Karpas-422 (cell line): ENCODE results near the gene IFTAP. TPM values are rescaled to one million over a fixed set of nuclear protein-coding genes. Genes with fewer than 3 reads are reported as not detected.
"Not testable (repeated sequence)": the region's sequence is repeated elsewhere in the genome, so short reads cannot be mapped to it uniquely, and the experiment has no call there.

Experiments used
- DNase-seq: peaks from one replicate; pipeline ENCODE4 v3.0.0-alpha.2; 2015
- H2AFZ ChIP-seq: fragments of 200-600 bp; sonication (generic); 2 replicates; pipeline ENCODE4 v1.6.1; 2014; ENCODE audit warnings: antibody characterized with exemption, low read length, mixed read lengths
- H3K27ac ChIP-seq: fragments of 200-600 bp; sonication (generic); 2 replicates; pipeline ENCODE4 v1.5.1; 2014; ENCODE audit warnings: mild to moderate bottlenecking, low read length, moderate library complexity
- H3K27me3 ChIP-seq: fragments of 200-600 bp; sonication (generic); 2 replicates; pipeline ENCODE4 v1.6.1; 2014; ENCODE audit warnings: low read length, mixed read lengths
- H3K36me3 ChIP-seq: fragments of 200-600 bp; sonication (generic); 2 replicates; pipeline ENCODE4 v1.6.1; 2014; ENCODE audit warnings: low read length, mixed read lengths; ENCODE audit not compliant: insufficient read depth
- H3K4me1 ChIP-seq: fragments of 200-600 bp; sonication (generic); 2 replicates; pipeline ENCODE4 v1.6.1; 2014; ENCODE audit warnings: mild to moderate bottlenecking, low read length, mixed read lengths
- H3K4me2 ChIP-seq: fragments of 200-600 bp; sonication (generic); 2 replicates; pipeline ENCODE4 v1.6.1; 2014; ENCODE audit warnings: low read length, low read depth, mild to moderate bottlenecking; ENCODE audit not compliant: poor library complexity, severe bottlenecking
- H3K4me3 ChIP-seq: fragments of 200-600 bp; sonication (generic); 2 replicates; pipeline ENCODE4 v1.5.1; 2014; ENCODE audit warnings: mild to moderate bottlenecking, antibody characterized with exemption, low read length, mixed read lengths
- H3K79me2 ChIP-seq: fragments of 200-600 bp; sonication (generic); 2 replicates; pipeline ENCODE4 v1.6.1; 2014; ENCODE audit warnings: mild to moderate bottlenecking, low read length, mixed read lengths
- H3K9ac ChIP-seq: fragments of 200-600 bp; sonication (generic); 2 replicates; pipeline ENCODE4 v1.6.0; 2014; ENCODE audit warnings: low read length
- H3K9me2 ChIP-seq: fragments of 200-600 bp; sonication (generic), shearing (Covaris generic); replicated peaks from 2 replicates; pipeline ENCODE4 v1.6.0; 2014; ENCODE audit warnings: mild to moderate bottlenecking, low read length, moderate library complexity; ENCODE audit not compliant: insufficient read depth
- H3K9me3 ChIP-seq: fragments of 300-700, 200-600 bp; sonication (generic); 2 replicates; pipeline ENCODE4 v1.6.1; 2014; ENCODE audit warnings: low read length, mixed read lengths
- H4K20me1 ChIP-seq: fragments of 200-600 bp; sonication (generic); 2 replicates; pipeline ENCODE4 v1.6.1; 2014; ENCODE audit warnings: mild to moderate bottlenecking, antibody characterized with exemption, low read length, low read depth; ENCODE audit not compliant: insufficient read depth
- total RNA-seq: library from RNA; depleted of rRNA; stranded (reverse); fragments of >200 nt; shearing (Covaris generic); gene quantifications from 2 replicates; pipeline ENCODE4 v1.2.3, GENCODE V29; 2014; ENCODE audit warnings: low replicate concordance

Gene IFTAP
- total RNA-seq, 1 experiment from 2014 or later = not detected

GRCh38 chr11:36631774-36632173 lies 37.5 kb downstream of the IFTAP start:
- Histone ChIP-seq H3K9me3 (no peaks in the 10 kb centered on the region), H3K79me2 (no peaks in the 10 kb centered on the region), H3K4me2 (no peak overlapping the region), H4K20me1 (no peaks in the 10 kb centered on the region), H3K27ac (no peak overlapping the region), H3K4me1 (no peaks in the 10 kb centered on the region), H3K36me3 (no peaks in the 10 kb centered on the region), H2AFZ (no peak overlapping the region), H3K9me2 (no peaks in the 10 kb centered on the region), H3K27me3 (no peaks in the 10 kb centered on the region), H3K9ac (no peak overlapping the region), H3K4me3 (no peak overlapping the region)
- DNase-seq = no peak

GRCh38 chr11:36635066-36635862 lies 41.0 kb downstream of the IFTAP start:
- H3K4me2 ChIP-seq = no peak overlapping the region
- no peak overlapping the region for H2AFZ ChIP-seq
- H3K27ac ChIP-seq = no peak overlapping the region
- no peaks in the 10 kb centered on the region for H3K79me2 ChIP-seq
- H3K4me3 ChIP-seq = no peak overlapping the region
- DNase-seq = no peak
- no peaks in the 10 kb centered on the region for H3K9me2 ChIP-seq
- H3K9ac ChIP-seq = no peak overlapping the region
- H4K20me1 ChIP-seq = no peaks in the 10 kb centered on the region
- H3K9me3 ChIP-seq = no peaks in the 10 kb centered on the region
- H3K4me1 ChIP-seq = no peaks in the 10 kb centered on the region
- no peaks in the 10 kb centered on the region for H3K27me3 ChIP-seq
- no peaks in the 10 kb centered on the region for H3K36me3 ChIP-seq

GRCh38 chr11:36638556-36638955 lies 44.3 kb downstream of the IFTAP start:
- DNase-seq = no peak
- Histone ChIP-seq H3K27me3 (no peaks in the 10 kb centered on the region), H3K79me2 (no peaks in the 10 kb centered on the region), H3K36me3 (no peaks in the 10 kb centered on the region), H3K9ac (no peak overlapping the region), H2AFZ (no peak overlapping the region), H3K27ac (no peak overlapping the region), H3K4me1 (no peaks in the 10 kb centered on the region), H3K9me2 (no peaks in the 10 kb centered on the region), H4K20me1 (no peaks in the 10 kb centered on the region), H3K4me3 (no peak overlapping the region), H3K9me3 (no peaks in the 10 kb centered on the region), H3K4me2 (no peak overlapping the region)

GRCh38 chr11:36657610-36658267 lies 63.4 kb downstream of the IFTAP start:
- Histone ChIP-seq H3K27me3 (no peaks in the 10 kb centered on the region), H3K27ac (no peak overlapping the region), H3K9me3 (no peaks in the 10 kb centered on the region), H3K4me2 (no peak overlapping the region), H4K20me1 (no peaks in the 10 kb centered on the region), H3K4me3 (no peak overlapping the region), H3K36me3 (no peaks in the 10 kb centered on the region), H2AFZ (no peak overlapping the region), H3K4me1 (no peaks in the 10 kb centered on the region), H3K9me2 (no peaks in the 10 kb centered on the region), H3K79me2 (no peaks in the 10 kb centered on the region), H3K9ac (no peak overlapping the region)
- DNase-seq = no peak

GRCh38 chr11:36661359-36661758 lies 67.1 kb downstream of the IFTAP start:
- not testable (repeated sequence) for H2AFZ ChIP-seq, H3K9ac ChIP-seq, H3K9me2 ChIP-seq, H3K9me3 ChIP-seq, H3K4me1 ChIP-seq, H3K27ac ChIP-seq, H3K27me3 ChIP-seq, H3K4me3 ChIP-seq, DNase-seq, H3K36me3 ChIP-seq, H3K4me2 ChIP-seq, H3K79me2 ChIP-seq, H4K20me1 ChIP-seq

- Histone ChIP-seq H3K9me3 (no peaks in the 10 kb centered on the region), H3K36me3 (no peaks in the 10 kb centered on the region), H2AFZ (no peak overlapping the region), H3K27me3 (no peaks in the 10 kb centered on the region), H3K27ac (no peak overlapping the region), H3K4me3 (no peak overlapping the region), H3K4me1 (no peaks in the 10 kb centered on the region), H4K20me1 (no peaks in the 10 kb centered on the region), H3K9ac (no peak overlapping the region), H3K9me2 (no peaks in the 10 kb centered on the region), H3K79me2 (no peaks in the 10 kb centered on the region), H3K4me2 (no peak overlapping the region)
- DNase-seq = peak; percentile 77
These were observed 78.6 kb downstream of the IFTAP start for GRCh38 chr11:36672815-36673450.

- H3K4me1 ChIP-seq, H3K9ac ChIP-seq, H3K36me3 ChIP-seq, H4K20me1 ChIP-seq, H3K79me2 ChIP-seq, H2AFZ ChIP-seq, H3K4me3 ChIP-seq, H3K9me3 ChIP-seq, DNase-seq, H3K4me2 ChIP-seq, H3K27ac ChIP-seq, H3K27me3 ChIP-seq, H3K9me2 ChIP-seq: not testable (repeated sequence)
These were observed 85.2 kb downstream of the IFTAP start for GRCh38 chr11:36679547-36679946.

- Histone ChIP-seq H3K27ac (no peak overlapping the region), H3K4me3 (no peak overlapping the region), H3K9ac (no peak overlapping the region), H3K9me2 (no peaks in the 10 kb centered on the region), H3K4me2 (no peak overlapping the region), H3K79me2 (no peaks in the 10 kb centered on the region), H3K27me3 (no peaks in the 10 kb centered on the region), H4K20me1 (no peaks in the 10 kb centered on the region), H3K4me1 (no peaks in the 10 kb centered on the region), H3K9me3 (no peaks in the 10 kb centered on the region), H3K36me3 (no peaks in the 10 kb centered on the region), H2AFZ (no peak overlapping the region)
- no peak for DNase-seq
These were observed 89.5 kb downstream of the IFTAP start for GRCh38 chr11:36683818-36684217.
